ENCODE results near the gene NRROS.

- TF ChIP-seq, protein P1, sequence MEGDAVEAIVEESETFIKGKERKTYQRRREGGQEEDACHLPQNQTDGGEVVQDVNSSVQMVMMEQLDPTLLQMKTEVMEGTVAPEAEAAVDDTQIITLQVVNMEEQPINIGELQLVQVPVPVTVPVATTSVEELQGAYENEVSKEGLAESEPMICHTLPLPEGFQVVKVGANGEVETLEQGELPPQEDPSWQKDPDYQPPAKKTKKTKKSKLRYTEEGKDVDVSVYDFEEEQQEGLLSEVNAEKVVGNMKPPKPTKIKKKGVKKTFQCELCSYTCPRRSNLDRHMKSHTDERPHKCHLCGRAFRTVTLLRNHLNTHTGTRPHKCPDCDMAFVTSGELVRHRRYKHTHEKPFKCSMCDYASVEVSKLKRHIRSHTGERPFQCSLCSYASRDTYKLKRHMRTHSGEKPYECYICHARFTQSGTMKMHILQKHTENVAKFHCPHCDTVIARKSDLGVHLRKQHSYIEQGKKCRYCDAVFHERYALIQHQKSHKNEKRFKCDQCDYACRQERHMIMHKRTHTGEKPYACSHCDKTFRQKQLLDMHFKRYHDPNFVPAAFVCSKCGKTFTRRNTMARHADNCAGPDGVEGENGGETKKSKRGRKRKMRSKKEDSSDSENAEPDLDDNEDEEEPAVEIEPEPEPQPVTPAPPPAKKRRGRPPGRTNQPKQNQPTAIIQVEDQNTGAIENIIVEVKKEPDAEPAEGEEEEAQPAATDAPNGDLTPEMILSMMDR (IDR thresholded peaks at IDR 0.05), result no peak
- TF ChIP-seq POLR2A (IDR thresholded peaks at IDR 0.05), result no peak
Measured at GRCh38 chr3:196627918-196628231, 11.6 kb upstream of the NRROS start.

All from adrenal gland (tissue), 5 donors.